ENCODE data around the gene DLL1.

DLL1 gene

DNA sequence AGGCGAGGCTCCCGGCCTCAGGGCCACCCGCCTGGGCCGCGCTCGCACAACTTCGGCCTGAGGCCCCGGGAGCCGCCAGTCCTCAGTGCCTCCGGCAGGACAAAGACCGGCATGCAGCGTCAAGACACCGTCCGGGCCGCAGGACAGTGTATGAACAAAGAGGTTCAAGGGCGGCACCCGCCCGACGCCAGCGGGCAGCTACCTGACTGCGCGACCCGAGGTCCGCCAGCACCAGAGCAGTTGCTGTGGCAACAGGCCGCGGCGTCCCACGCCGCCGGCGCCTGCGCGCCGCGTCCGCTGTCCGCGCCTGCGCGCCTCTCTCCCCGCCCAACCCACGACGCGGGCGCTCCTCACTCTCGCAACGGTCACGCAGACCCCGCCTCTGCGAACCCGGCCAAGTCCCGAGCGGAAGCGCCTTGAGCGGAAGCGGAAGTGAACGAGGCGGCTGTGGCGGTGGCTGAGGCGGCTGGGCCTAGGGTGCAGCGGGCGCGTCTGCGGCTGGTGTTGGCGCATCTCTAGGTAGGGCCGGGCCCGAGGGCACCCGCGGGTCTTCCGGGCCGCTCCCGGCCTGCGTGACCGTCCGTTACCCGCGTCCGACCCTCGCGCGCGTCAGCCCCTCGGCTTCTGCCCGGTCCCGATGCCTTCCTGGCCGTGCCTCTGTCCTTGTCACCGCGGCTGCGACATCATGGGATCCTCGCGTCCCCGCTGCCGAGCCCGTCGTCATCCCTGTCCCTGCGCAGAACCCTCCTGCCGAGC, 15.6 kb upstream of the DLL1 start, which contains the start of gene FAM120B:
Gene FAM120B (plus strand): TSS at position 435 of the 756 bp plus-strand sequence. CDS start 10,633 bp downstream, outside the sequence.
- H3K27ac ChIP-seq = peak within 1 kb of the TSS; percentile 86
- H3K27me3 ChIP-seq (replicated peaks) = no peaks in the 10 kb centered on the region
- H3K36me3 ChIP-seq (replicated peaks) = no peaks in the 10 kb centered on the region
- peak within 1 kb of the TSS; percentile 99 for H3K4me3 ChIP-seq (ENCODE audit: low read depth, low read length)
- peak; percentile 91 for DNase-seq
- TF ChIP-seq, protein P1, sequence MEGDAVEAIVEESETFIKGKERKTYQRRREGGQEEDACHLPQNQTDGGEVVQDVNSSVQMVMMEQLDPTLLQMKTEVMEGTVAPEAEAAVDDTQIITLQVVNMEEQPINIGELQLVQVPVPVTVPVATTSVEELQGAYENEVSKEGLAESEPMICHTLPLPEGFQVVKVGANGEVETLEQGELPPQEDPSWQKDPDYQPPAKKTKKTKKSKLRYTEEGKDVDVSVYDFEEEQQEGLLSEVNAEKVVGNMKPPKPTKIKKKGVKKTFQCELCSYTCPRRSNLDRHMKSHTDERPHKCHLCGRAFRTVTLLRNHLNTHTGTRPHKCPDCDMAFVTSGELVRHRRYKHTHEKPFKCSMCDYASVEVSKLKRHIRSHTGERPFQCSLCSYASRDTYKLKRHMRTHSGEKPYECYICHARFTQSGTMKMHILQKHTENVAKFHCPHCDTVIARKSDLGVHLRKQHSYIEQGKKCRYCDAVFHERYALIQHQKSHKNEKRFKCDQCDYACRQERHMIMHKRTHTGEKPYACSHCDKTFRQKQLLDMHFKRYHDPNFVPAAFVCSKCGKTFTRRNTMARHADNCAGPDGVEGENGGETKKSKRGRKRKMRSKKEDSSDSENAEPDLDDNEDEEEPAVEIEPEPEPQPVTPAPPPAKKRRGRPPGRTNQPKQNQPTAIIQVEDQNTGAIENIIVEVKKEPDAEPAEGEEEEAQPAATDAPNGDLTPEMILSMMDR (IDR thresholded peaks at IDR 0.05; ENCODE audit: low read depth, low read length, missing control alignments) = no peak
- in situ Hi-C loops (cut with HindIII; ENCODE audit: low pct_ligation_motif_present, low sequenced_read_pairs) = no loop called here

DNA sequence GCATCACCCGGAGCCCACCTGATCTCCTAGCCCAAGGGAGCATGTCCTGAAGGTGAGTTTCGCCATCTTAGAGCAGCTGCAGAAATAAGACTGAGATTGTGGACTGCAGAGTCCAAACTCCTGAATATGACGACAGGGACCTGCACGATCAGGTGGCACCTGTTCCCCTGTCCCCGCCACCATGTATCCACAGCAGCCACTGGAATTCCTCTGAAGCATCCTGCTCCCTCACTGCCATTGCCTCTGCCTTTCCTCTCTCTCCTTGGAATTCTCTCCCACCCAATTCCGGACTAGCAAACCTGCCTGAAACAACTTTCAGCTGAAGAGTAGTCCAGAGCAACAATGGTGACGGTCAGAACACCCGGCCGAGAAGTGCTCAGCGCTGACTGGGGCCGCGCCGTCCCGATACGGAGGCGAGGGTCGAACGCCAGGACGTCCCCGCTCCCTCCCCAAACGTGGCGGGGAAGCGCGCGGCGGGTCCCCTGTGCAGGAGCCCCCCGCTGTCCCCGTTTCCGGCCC, 15.0 kb upstream of the DLL1 start:
- no peaks in the 10 kb centered on the region for H3K36me3 ChIP-seq (replicated peaks)
- H3K4me3 ChIP-seq (ENCODE audit: low read depth, low read length) = peak overlapping the region; percentile 99
- in situ Hi-C loops (cut with HindIII; ENCODE audit: low pct_ligation_motif_present, low sequenced_read_pairs) = no loop called here
- no peaks in the 10 kb centered on the region for H3K27me3 ChIP-seq (replicated peaks)
- H3K27ac ChIP-seq = peak overlapping the region; percentile 37
- DNase-seq = no peak
- TF ChIP-seq, protein P1 (IDR thresholded peaks at IDR 0.05; ENCODE audit: low read depth, low read length, missing control alignments) = no peak

DNA sequence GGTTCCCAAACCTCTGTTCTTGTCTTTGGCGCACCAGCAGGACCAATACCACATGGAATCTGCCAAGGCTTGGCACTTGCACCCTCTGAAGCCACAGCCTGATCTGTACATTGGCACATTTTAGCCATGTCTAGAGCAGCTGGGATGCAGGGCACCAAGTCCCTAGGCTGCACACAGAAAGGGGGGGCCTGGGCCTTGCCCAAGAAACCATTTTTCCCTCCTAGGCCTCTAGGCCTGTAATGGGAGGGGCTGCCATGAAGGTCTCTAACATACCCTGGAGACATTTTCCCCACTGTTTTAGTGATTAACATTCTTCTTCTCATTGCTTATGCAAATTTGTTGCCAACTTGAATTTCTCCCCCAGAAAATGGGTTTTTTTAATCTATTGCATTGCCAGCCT, 10.3 kb upstream of the DLL1 start:
- Histone ChIP-seq H3K27ac (no peak overlapping the region), H3K27me3 (replicated peaks) (peaks cover 16% of the 10 kb centered on the region), H3K36me3 (replicated peaks) (no peaks in the 10 kb centered on the region), H3K4me3 (ENCODE audit: low read depth, low read length) (no peak overlapping the region)
- in situ Hi-C loops (cut with HindIII; ENCODE audit: low pct_ligation_motif_present, low sequenced_read_pairs) = no loop called here
- TF ChIP-seq, protein P1 (IDR thresholded peaks at IDR 0.05; ENCODE audit: low read depth, low read length, missing control alignments) = no peak
- no peak for DNase-seq

DNA sequence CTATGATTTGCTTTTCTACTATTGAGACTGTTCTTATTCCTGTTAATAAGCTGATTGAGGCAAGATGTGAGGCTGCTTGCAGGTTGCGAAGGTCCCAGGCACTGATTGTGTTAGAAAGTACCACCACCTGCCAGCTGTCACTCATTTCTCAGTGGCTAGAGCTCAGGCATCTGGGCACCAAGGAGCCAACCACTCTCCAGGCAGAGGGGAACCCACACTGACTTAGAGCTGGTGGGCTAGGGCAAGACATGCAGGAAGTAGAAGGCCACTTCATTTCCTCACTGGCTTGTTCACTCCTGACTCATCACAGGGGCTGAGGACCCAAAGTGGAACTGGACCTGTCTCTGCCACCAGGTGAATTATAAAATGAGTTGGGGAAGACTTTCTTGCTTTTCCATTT, 7.8 kb upstream of the DLL1 start:
- in situ Hi-C loops (cut with HindIII; ENCODE audit: low pct_ligation_motif_present, low sequenced_read_pairs) = no loop called here
- TF ChIP-seq, protein P1 (IDR thresholded peaks at IDR 0.05; ENCODE audit: low read depth, low read length, missing control alignments) = no peak
- Histone ChIP-seq H3K4me3 (ENCODE audit: low read depth, low read length) (no peak overlapping the region), H3K27me3 (replicated peaks) (peaks cover 41% of the 10 kb centered on the region), H3K36me3 (replicated peaks) (no peaks in the 10 kb centered on the region), H3K27ac (no peak overlapping the region)
- no peak for DNase-seq

- Histone ChIP-seq H3K4me3 (ENCODE audit: low read depth, low read length) (no peak overlapping the region), H3K27ac (no peak overlapping the region), H3K36me3 (replicated peaks) (no peaks in the 10 kb centered on the region), H3K27me3 (replicated peaks) (peaks cover 47% of the 10 kb centered on the region)
- DNase-seq = no peak
- TF ChIP-seq, protein P1 (IDR thresholded peaks at IDR 0.05; ENCODE audit: low read depth, low read length, missing control alignments) = no peak
- in situ Hi-C loops (cut with HindIII; ENCODE audit: low pct_ligation_motif_present, low sequenced_read_pairs) = no loop called here
These were observed 6.9 kb upstream of the DLL1 start for GRCh38 chr6:170297576-170298330.

Measured in brain microvascular endothelial cell (primary cell).